ENCODE results near the gene CHPT1.
"Not testable (repeated sequence)": the region's sequence is repeated elsewhere in the genome, so short reads cannot be mapped to it uniquely, and the experiment has no call there.

CHPT1 gene

DNA sequence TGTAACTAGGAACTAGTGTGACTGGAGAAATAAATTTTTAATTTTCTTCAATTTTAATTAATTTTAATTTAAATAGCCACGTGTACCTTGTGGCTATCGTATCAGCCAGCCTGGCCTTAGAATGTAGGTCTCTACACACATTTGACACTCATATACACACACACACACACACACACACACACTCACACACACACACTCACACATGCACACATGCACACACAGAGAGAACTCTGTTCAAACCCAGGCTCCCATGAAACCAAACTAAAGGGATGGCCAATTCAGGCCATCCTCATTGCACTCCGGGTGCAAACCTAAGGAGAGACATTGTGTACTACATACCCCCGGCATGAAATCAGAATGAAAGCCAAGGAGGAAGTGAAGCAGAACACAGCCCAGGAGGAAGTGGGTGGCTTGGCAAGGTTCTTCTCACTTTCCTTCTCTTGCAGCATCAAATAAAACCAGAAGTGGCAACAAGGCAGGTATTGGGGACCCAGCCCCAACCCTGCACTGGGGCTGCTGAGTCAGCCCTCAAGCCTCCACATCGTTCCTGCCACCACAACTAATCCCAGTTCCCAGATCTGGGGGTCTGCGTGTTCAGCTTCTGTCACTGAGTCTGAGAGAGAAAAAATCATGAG is 26.2 kb upstream of the CHPT1 start:
- no peak for TF ChIP-seq CTCF (conservative IDR thresholded peaks at IDR 0.05; ENCODE audit: low read length)
- H3K4me3 ChIP-seq (ENCODE audit: low read length) = no peak overlapping the region
- no peak for DNase-seq (ENCODE audit: low read depth)

DNA sequence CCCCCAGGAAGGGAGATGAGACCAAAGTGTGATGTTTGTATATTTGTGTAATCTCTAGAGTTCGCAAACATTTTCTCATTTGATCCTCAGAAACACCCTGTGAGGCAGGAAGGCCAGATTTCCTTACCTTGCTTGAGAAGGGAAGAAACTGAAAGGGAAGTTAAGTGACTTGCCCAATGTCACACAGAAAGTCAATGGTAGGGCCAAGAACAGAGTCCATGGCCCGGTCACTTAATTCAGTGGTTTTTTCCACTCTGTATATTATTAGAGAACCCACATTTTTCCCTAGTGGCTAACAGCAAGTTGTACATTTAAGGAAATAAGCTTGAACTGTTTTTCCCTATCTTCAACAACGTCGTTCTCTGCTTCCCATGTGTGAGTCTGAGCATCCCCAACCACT is 25.6 kb upstream of the CHPT1 start:
- no peak for TF ChIP-seq CTCF (conservative IDR thresholded peaks at IDR 0.05; ENCODE audit: low read length)
- DNase-seq (ENCODE audit: low read depth) = no peak
- no peak overlapping the region for H3K4me3 ChIP-seq (ENCODE audit: low read length)

- no peak for DNase-seq (ENCODE audit: low read depth)
- TF ChIP-seq CTCF (conservative IDR thresholded peaks at IDR 0.05; ENCODE audit: low read length) = no peak
- H3K4me3 ChIP-seq (ENCODE audit: low read length) = no peak overlapping the region
These were observed 21.9 kb upstream of the CHPT1 start for GRCh38 chr12:101675555-101675954.

- not testable (repeated sequence) for H3K4me3 ChIP-seq (ENCODE audit: low read length); DNase-seq (ENCODE audit: low read depth)
These were observed 20.9 kb upstream of the CHPT1 start for GRCh38 chr12:101676497-101676896.

DNA sequence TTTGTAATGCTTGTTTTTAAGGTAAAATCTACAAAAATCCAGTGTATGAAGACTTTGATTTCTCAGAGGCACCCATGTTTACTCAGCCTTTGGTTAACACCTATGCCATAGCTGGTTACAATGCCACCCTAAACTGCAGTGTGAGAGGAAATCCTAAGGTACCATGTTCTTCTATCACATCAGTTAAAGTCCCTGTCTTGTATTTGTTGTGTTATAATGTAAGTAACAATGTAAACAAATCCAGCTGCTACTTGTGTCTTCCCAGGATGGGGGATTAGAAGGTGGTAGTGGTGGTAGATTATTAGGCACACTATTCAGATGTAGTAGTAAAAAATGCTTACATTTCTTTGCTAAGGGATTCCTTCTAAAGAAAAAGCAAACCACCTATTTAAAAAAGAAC is 19.4 kb upstream of the CHPT1 start:
- TF ChIP-seq CTCF (conservative IDR thresholded peaks at IDR 0.05; ENCODE audit: low read length) = no peak
- DNase-seq (ENCODE audit: low read depth) = no peak
- H3K4me3 ChIP-seq (ENCODE audit: low read length) = no peak overlapping the region

DNA sequence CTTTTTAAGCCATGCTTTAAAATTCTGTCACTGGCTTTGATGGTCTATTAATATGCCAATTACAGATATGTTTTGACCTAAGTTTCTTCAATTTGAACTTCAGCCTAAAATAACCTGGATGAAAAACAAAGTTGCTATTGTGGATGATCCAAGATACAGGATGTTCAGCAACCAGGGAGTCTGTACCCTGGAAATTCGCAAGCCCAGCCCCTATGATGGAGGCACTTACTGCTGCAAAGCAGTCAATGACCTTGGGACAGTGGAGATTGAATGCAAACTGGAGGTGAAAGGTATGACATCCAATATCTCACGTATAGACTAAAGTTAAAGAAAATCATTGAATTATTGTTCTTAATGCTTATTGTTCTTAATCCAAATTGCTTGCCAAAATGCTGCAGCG is 17.2 kb upstream of the CHPT1 start:
- no peak for TF ChIP-seq CTCF (conservative IDR thresholded peaks at IDR 0.05; ENCODE audit: low read length)
- H3K4me3 ChIP-seq (ENCODE audit: low read length) = no peak overlapping the region
- no peak for DNase-seq (ENCODE audit: low read depth)

DNA sequence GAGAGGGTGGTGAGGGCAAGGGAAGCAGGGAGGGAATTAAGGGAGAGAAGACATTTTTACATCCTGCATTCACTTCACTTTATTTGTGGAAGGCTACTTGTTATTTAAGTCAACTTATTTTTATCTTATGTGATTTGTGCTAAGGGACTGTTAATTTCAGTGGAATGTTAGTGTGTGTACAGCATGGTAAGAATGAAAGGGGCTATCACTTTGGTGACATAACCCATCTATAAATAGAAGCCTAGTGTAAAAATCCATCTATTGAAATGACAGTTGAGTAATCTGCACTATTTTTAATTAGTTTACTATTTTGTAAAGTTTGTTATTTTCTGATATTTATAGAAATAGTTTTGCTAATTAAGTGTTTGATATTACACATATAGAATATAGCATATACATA is 16.8 kb upstream of the CHPT1 start:
- DNase-seq (ENCODE audit: low read depth) = no peak
- TF ChIP-seq CTCF (conservative IDR thresholded peaks at IDR 0.05; ENCODE audit: low read length) = no peak
- H3K4me3 ChIP-seq (ENCODE audit: low read length) = no peak overlapping the region

DNA sequence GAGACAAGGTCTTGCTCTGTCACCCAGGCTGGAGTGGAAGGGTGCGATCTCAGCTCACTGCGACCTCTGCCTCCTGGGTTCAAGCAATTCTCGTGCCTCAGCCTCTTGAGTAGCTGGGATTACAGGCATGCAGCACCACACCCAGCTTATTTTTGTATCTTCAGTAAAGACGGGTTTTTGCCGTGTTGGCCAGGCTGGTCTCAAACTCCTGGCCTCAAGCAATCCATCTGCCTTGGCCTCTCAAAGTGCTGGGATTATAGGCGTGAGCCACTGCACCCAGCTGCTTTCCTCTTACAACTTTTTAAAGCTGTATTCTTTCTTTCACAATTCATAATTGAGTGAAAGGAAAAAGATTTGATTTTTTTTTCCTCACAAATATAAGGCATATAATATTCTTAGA is 15.8 kb upstream of the CHPT1 start:
- not testable (repeated sequence) for H3K4me3 ChIP-seq (ENCODE audit: low read length); DNase-seq (ENCODE audit: low read depth)

All from AG10803 (cell line).